GM19438 (cell line): Measurements from ENCODE around the gene FBXW4.

Source experiments
- ATAC-seq: cut with Tn5 transposase; IDR thresholded peaks from one replicate; pipeline ENCODE4 v1.9.1; 2021; ENCODE audit warnings: low read depth; ENCODE audit not compliant: unreplicated experiment

The FBXW4 gene

DNA sequence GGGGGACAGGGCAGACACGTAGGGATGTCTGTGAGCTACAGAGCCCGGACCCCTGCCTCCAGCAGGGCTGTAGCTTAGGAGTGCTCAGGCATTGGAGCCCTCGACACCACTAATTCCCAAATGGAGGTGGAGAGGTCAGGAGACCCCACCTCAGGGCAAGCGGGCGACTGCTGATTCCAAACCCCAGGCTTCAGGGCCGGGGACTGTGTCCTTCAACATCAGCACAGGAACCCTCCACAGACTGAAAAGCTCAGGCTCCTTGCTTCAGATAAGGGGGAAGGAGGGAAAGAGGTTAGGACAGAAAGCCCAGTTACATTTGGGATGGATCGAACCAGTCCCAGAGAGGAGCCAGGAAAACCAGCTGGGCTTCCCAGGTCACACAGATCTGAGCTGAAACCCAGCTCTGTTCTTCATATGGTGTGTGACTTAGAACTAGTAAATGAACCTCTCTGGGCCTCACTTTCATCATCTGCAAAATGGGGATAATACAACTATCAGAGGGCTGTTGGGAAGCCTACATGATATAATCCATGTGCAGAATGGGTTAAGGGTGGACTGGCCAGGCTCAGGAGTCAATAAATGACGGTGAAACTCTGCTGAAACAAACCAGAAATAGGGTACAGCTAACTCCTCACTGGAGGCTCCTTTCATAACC is 123.6 kb downstream of the FBXW4 start:
- ATAC-seq = no peak

- peak; percentile 10 for ATAC-seq
These were observed 124.3 kb downstream of the FBXW4 start for GRCh38 chr10:101570428-101571270.

GRCh38 chr10:101569622-101570427 is 125.1 kb downstream of the FBXW4 start:
- peak; percentile 70 for ATAC-seq

DNA sequence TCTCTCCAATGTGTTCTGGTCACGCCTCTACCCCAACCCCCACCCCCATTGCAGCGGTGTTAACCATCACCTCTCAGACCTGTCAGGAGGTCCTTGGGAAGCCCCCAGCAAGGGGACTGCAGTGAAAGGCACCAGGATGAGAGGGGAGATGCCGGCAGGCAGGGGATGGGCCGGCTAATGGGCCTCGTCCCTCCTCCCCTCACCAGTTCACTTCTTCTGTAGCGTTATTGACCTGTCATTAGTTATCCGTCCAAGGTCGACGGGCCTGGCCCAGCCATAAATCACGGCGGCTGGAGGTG is 125.7 kb downstream of the FBXW4 start:
- ATAC-seq = no peak

GRCh38 chr10:101568054-101568745 is 126.8 kb downstream of the FBXW4 start:
- ATAC-seq = no peak

DNA sequence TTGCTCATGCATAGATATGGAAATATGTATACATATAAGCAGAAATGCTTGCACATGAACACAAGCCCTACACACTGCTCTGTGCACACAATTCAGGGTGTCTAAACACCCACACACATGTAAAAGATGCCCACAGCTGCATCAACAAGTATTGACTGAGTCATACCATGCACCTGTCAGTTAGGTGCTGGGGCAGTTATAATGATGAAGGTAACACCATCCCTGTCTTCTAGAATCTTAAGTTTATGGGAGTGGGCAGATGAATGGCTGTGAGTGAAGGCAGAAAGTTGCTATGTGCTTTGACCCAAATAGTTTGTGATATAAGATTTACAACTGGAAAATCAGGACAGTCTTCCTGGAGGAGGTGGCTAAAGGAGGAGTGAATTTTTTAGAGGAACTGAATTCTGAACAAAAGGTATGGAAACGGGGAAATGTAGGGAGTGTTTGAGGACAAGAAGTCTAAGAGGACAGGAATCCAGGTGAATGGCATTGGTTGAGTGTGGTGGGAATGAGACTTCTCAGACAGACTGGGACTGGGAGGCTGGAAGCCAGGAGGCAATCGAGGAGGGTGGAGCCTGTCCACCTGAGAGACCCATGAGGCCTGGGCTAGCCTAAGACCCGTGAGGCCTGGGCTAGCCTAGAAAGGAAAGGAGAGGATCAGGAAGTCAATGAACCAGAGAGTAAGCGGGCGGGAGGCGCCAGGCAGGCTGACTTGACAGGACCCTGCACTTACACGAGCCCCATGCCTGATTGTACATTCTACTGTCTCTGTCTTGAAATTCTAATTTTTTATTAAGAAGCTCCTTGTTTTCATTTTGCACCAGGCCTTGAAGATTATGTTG is 127.6 kb downstream of the FBXW4 start:
- no peak for ATAC-seq

DNA sequence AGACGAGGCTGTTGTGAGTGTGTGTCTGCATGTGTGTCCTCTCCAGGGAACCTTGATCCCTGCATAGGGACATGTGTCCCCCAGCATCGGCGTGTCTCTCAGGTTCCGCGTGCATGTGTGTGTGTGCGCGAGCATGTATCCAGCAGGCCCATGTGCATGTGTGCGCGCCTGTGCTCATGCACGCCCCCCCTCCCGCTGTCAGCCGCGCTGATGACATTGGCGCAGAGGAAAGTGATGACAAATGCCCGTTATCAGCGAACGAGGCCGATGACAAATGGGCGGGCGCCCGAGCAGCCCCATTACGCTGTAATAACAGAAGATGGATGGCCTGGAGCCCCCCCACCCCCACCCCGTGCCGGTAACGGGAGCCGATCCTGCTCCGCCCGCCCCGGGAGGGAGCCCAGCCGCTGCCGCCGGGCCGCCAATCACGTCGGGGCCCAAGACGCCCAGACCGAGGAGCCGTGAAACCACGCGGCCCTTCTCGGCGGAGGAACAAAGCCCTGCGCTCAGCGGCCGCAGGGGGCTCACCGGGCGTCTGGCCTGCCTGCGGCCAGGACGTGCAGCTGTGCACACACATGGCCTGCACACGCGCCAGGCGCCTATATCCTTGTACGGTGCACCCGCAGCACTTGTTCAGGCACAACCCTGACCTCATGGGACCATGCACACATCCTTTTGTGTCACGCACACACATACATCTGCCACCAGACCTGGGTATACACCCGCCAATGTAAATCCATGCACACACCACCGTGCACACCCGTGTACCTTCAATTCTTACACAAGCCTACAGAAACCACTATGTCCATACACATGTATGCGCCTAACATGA is 128.4 kb downstream of the FBXW4 start:
- ATAC-seq = no peak

DNA sequence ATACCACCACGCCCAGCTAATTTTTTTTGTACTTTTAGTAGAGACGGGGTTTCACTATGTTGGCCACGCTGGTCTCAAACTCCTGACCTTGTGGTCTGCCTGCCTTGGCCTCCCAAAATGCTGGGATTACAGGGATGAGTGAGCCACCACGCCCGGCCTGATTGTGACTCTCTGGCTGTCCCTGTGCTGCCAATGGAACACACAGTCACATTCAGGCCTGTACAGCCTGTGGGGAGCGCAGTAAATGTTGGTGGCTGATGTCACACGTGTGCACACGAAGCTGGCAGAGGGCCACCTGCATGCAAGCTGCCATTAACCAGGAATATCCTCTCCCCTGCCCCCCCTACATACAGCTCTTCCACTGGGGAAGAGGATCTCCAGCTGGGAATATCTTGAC is 129.0 kb downstream of the FBXW4 start:
- ATAC-seq = no peak

DNA sequence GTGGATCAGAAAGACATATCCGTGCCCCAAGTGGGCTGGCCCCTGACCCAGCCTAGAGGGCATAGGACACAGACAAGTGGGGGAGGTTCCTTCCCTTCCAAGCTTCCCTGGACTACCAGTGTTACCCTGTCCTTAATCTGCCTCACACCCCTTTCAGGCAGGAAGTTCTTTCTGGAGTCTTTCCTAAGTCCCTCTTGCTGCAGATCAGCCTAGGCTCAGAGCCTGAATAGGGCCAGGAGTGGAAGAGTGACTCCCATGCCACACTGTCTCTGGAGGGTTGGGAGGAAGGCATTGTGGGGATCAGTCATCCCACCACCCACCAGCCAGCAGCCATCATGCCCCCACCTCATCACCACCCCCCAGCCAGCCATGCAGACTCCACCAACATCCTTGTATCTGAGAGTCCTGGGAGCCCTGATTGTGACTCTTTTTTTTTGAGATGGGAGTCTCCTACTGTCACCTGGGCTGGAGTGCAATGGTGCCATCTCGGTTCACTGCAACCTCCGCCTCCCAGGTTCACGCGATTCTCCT is 129.5 kb downstream of the FBXW4 start:
- no peak for ATAC-seq

- ATAC-seq = no peak
These were observed 130.4 kb downstream of the FBXW4 start for GRCh38 chr10:101564490-101564991.

GRCh38 chr10:101563497-101564040 is 131.4 kb downstream of the FBXW4 start:
- no peak for ATAC-seq

DNA sequence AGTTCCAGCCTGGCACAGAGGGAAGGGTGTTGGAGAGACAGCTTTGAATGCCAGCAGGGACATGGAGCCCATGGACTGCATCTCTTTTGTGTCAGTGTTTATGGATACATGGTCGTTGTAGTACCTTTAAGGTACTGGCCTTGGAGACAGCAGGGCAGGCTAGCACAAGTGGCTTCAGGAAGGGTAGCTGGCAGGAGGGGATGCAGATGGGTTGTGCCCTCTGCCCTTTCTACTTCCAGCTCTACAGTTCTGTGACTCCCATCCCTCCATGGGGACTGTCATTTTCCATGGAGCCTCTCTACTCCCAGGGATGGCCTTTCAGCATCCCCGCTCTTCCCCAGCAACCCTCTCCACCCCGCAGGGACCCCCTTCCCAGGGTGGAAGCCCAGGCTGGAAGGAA is 132.0 kb downstream of the FBXW4 start:
- no peak for ATAC-seq

GRCh38 chr10:101562231-101562630 is 132.7 kb downstream of the FBXW4 start:
- no peak for ATAC-seq

DNA sequence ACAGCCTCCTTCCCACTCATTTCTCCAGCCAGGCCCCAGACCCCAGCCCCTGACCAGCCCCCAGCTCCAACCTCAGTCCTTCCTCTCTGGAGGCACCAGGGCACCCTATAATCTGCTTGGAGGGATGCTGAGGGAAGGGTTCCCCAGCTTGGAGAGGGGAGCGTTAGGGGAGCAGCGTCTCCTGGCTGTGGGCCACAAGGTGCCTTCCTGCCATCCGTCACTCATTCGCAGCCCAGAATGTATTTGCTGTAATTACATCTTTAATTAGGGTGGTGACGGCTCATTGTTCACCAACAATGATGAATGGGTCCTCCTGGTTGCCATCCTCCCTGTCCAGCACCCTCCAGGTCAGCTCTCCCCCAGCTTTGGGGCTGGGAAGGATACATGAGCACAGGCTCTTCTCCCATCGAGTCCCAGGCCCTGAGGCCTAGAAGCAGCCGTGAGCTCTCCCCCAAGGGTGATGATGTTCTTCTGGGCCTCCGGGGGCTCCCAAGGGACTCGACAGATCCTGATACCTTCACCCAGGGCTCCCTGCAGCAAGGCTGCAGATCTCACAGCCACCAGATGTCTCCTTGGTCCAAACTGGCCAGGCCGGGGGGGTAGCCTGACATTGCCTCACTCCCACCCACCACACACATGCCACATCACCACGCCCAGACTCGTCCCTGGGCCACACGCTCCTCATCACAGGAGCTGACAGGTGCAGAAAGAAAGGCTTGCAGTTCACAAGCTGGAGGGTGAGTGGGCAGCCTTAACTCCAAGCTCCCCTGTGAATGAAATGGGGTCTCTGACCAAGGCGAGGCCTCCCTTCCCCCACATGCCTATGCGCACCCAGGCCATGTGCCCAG is 133.7 kb downstream of the FBXW4 start:
- no peak for ATAC-seq
